Measurements from ENCODE around the gene CDK4. TPM values are rescaled to one million over a fixed set of nuclear protein-coding genes. Genes with fewer than 3 reads are reported as not detected.

The CDK4 gene
- total RNA-seq, 1 donor from 2014 or later = 333 TPM

DNA sequence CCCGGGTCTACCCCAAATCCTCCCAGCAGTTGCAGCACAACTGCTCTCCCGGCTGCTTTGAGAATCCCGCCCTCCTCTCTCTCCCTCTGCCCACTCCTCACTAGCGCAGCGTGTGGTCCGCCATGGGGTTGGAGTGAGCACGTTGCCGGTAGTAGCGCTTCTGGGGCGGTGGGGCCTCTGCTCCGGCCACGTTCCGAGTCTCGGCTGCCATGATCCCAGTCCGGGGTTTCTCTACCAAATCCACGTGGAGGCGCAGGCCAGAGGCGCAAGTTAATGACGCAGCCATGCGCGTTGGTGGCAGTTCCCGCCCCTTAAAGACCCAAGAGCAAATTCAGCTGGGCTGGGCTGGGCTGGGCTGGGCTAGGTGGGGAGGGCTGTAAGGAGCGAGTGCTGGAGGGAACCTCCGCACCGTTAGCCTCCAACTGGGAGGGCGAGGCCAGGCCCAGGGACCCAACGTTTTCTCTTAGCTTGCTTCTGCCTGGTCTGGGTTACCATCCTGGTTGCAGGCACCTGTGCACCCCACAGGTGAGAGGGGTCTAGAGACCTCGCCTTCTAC, 19.8 kb upstream of the CDK4 start, which contains the start of gene METTL1:
Gene METTL1, minus strand, starts transcription at position 233 of the 556 bp plus-strand sequence. Its CDS starts 22 bp downstream, at position 211.
- peak within 1 kb of the TSS; percentile 100 for H3K27ac Mint-ChIP-seq (ENCODE audit: unreplicated experiment)
- peaks cover 26% of the 10 kb centered on the region for H3K27me3 Mint-ChIP-seq (ENCODE audit: low read depth)
- peak within 1 kb of the TSS; percentile 99 for H3K4me3 Mint-ChIP-seq
- peaks cover 22% of the 10 kb centered on the region for H3K4me1 Mint-ChIP-seq
- peaks cover 14% of the 10 kb centered on the region for H3K36me3 Mint-ChIP-seq (ENCODE audit: low read depth)
- TF ChIP-seq, protein P1, sequence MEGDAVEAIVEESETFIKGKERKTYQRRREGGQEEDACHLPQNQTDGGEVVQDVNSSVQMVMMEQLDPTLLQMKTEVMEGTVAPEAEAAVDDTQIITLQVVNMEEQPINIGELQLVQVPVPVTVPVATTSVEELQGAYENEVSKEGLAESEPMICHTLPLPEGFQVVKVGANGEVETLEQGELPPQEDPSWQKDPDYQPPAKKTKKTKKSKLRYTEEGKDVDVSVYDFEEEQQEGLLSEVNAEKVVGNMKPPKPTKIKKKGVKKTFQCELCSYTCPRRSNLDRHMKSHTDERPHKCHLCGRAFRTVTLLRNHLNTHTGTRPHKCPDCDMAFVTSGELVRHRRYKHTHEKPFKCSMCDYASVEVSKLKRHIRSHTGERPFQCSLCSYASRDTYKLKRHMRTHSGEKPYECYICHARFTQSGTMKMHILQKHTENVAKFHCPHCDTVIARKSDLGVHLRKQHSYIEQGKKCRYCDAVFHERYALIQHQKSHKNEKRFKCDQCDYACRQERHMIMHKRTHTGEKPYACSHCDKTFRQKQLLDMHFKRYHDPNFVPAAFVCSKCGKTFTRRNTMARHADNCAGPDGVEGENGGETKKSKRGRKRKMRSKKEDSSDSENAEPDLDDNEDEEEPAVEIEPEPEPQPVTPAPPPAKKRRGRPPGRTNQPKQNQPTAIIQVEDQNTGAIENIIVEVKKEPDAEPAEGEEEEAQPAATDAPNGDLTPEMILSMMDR (conservative IDR thresholded peaks at IDR 0.05) = no peak
- no peaks in the 10 kb centered on the region for H3K9me3 Mint-ChIP-seq
- peak; percentile 89 for DNase-seq (ENCODE audit: low read depth, low spot score)

DNA sequence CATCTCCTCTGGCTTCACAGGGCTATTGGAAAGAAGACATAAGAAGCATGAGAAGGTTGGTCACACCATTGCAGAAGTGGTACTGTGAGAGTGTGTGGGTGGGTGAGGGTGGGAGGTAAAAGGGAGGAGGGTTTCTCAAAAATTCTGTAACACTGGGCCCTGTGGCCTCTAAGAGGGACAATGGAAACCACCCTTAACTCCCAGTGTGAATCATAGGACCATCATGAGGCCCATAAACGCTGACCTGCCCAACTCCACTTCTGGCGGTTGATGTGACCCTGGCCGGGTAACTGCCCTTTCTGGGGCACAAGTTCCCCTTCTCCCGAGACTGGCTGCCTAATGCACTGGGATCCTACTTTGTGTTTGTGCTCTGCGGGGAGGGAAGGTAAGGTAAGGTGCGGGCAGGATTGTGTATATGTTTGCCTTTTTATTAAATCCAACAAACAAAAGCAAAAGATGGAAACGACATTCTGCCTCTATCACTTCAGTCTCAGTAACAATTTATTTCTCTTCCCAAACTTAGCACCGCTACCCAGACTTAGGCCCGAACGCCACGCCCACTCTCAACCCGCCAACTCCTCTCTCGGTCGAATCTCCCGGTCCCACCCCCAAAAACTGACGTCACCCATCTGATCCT, 19.2 kb upstream of the CDK4 start:
- DNase-seq (ENCODE audit: low read depth, low spot score) = peak; percentile 75
- H3K9me3 Mint-ChIP-seq = no peaks in the 10 kb centered on the region
- peaks cover 32% of the 10 kb centered on the region for H3K27me3 Mint-ChIP-seq (ENCODE audit: low read depth)
- H3K27ac Mint-ChIP-seq (ENCODE audit: unreplicated experiment) = peak overlapping the region; percentile 100
- TF ChIP-seq, protein P1 (conservative IDR thresholded peaks at IDR 0.05) = no peak
- peaks cover 28% of the 10 kb centered on the region for H3K4me1 Mint-ChIP-seq
- peaks cover 14% of the 10 kb centered on the region for H3K36me3 Mint-ChIP-seq (ENCODE audit: low read depth)
- peak overlapping the region; percentile 99 for H3K4me3 Mint-ChIP-seq

DNA sequence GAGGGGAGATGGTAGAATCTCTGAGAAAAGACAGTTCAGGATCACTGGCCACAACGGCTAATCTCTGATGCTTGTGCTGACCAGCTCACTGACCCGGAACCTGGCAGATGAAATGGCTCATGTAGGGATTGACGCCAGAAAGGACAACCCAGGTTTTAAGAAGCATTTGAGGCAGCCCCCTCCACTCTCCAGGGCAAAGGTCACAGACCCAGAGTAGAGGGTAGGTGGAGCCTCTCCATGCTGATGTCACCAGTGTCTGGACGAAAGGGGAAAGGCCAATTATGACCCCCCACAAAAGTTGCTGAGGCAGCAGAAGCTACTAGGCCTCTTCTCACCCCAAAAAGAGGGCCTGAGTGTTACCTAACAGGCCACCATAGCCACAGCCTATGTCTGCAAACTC, 18.6 kb upstream of the CDK4 start:
- H3K27me3 Mint-ChIP-seq (ENCODE audit: low read depth) = peaks cover 38% of the 10 kb centered on the region
- H3K27ac Mint-ChIP-seq (ENCODE audit: unreplicated experiment) = no peak overlapping the region
- TF ChIP-seq, protein P1 (conservative IDR thresholded peaks at IDR 0.05) = no peak
- peaks cover 12% of the 10 kb centered on the region for H3K36me3 Mint-ChIP-seq (ENCODE audit: low read depth)
- peak overlapping the region; percentile 66 for H3K4me3 Mint-ChIP-seq
- no peak for DNase-seq (ENCODE audit: low read depth, low spot score)
- H3K4me1 Mint-ChIP-seq = peaks cover 29% of the 10 kb centered on the region
- H3K9me3 Mint-ChIP-seq = no peaks in the 10 kb centered on the region

DNA sequence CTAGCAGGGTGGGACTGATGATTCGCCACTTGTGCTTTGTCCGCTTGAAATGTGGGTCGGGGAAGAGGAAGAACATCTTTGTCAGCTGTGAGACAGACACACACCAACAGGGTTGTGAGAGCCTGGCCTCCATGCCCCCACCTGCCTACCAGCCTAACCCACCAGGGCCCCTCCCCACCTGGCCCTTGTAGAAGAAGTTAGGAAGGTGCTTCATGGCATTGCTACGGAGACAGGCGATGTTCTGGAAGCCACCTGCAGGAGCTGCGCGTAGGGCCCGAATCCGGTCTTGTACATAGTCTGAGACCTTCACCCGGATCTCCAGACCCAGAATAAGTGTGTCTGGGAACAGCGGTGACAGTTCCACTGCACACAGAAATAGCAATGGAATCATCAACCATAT, 17.5 kb upstream of the CDK4 start:
- peaks cover 27% of the 10 kb centered on the region for H3K4me1 Mint-ChIP-seq
- TF ChIP-seq, protein P1 (conservative IDR thresholded peaks at IDR 0.05) = no peak
- peak overlapping the region; percentile 58 for H3K4me3 Mint-ChIP-seq
- H3K27me3 Mint-ChIP-seq (ENCODE audit: low read depth) = peaks cover 50% of the 10 kb centered on the region
- no peaks in the 10 kb centered on the region for H3K9me3 Mint-ChIP-seq
- DNase-seq (ENCODE audit: low read depth, low spot score) = no peak
- peaks cover 10% of the 10 kb centered on the region for H3K36me3 Mint-ChIP-seq (ENCODE audit: low read depth)
- no peak overlapping the region for H3K27ac Mint-ChIP-seq (ENCODE audit: unreplicated experiment)

DNA sequence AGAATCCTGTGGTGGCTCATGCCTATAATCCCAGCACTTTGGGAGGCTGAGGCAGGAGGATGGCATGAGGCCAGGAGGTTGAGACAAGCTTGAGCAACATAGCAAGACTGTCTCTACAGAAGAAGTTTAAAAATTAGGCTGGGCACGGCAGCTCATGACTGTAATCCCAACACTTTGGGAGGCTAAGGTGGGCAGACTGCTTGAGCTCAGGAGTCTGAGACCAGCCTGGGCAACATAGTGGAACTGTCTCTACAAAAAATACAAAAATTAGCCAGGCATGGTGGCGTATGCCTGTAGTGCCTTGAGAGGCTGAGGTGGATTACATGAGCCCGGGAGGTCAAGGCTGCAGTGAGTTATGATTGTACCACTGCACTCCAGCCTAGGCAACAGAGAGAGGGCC, 15.8 kb upstream of the CDK4 start:
- TF ChIP-seq, protein P1 (conservative IDR thresholded peaks at IDR 0.05) = no peak
- Mint-ChIP-seq H3K36me3 (ENCODE audit: low read depth) (peaks cover 10% of the 10 kb centered on the region), H3K9me3 (no peaks in the 10 kb centered on the region), H3K27me3 (ENCODE audit: low read depth) (peaks cover 67% of the 10 kb centered on the region), H3K4me1 (peaks cover 24% of the 10 kb centered on the region), H3K27ac (ENCODE audit: unreplicated experiment) (no peak overlapping the region), H3K4me3 (no peak overlapping the region)
- no peak for DNase-seq (ENCODE audit: low read depth, low spot score)

Data from neural crest cell (in vitro differentiated cells).